HepG2 (cell line): Measurements from ENCODE around the gene ZFAND3. TPM values are rescaled to one million over a fixed set of nuclear protein-coding genes. Genes with fewer than 3 reads are reported as not detected.
A peak's percentile ranks its signal among the peaks of the same experiment; 100 is the strongest.

Experiments used
- ATAC-seq: fragments of 200-7000 bp; cut with Tn5 transposase; 3 replicates; pipeline ENCODE4 v1.9.1; 2020; ENCODE audit warnings: mild to moderate bottlenecking, moderate library complexity
- BruUV-seq: library from RNA; stranded (reverse); fragments of 400-500 nt; replicated peaks from 2 replicates; lab custom pipeline; 2021; lab: Mats Ljungman, UMichigan
- CTCF ChIA-PET: fragments of 300-600 bp; formaldehyde crosslinking; extraction: SDS; loops from one replicate; lab custom pipeline; 2021; ENCODE audit warnings: low total read pairs, inconsistent platforms, low intra/inter-chr PET ratio; lab: Yijun Ruan, JAX
- POLR2A ChIA-PET: fragments of 350-600 bp; sonication (Branson Sonifier 250); formaldehyde crosslinking; loops from one replicate; lab custom pipeline; 2020; ENCODE audit warnings: antibody characterized with exemption, inconsistent platforms; lab: Yijun Ruan, JAX
- DNase-seq: peaks from one replicate; pipeline ENCODE4 v3.0.0-alpha.2; 2015; ENCODE audit warnings: low spot score
- FAIRE-seq: peaks from 3 replicates; lab custom pipeline; 2011; peaks lifted over from hg19 to GRCh38; lab: Jason Lieb, UNC
- H2AFZ ChIP-seq: one replicate; pipeline ENCODE4 v1.6.1; 2011; ENCODE audit warnings: low read length, inconsistent platforms
- H3K27ac ChIP-seq: fragments of 300-600 bp; 3 replicates; pipeline ENCODE4 v1.8.0; 2011; ENCODE audit warnings: mixed run types, mild to moderate bottlenecking, mixed read lengths, low read length, inconsistent platforms; ENCODE audit not compliant: insufficient read depth; ENCODE audit errors: extremely low read length
- H3K27me3 ChIP-seq, 2 experiments: fragments of 200-600 bp in 1 of 2; 2 replicates in 1 of 2; 3 replicates in 1 of 2; pipeline versions ENCODE4 v1.6.0 to v1.8.0; 2011; ENCODE audit warnings: low read length in 2 of 2, mild to moderate bottlenecking in 2 of 2, moderate library complexity in 2 of 2, inconsistent platforms in 1 of 2; ENCODE audit not compliant: insufficient read depth in 2 of 2, control insufficient read depth in 1 of 2
- H3K36me3 ChIP-seq, 2 experiments: fragments of 200-600 bp in 1 of 2; replicated peaks in 1 of 2; 2 replicates in 1 of 2; 3 replicates in 1 of 2; pipeline versions ENCODE4 v1.5.1 to v1.8.0; 2011; ENCODE audit warnings: low read length in 2 of 2, inconsistent platforms in 1 of 2; ENCODE audit not compliant: insufficient read depth in 2 of 2, control insufficient read depth in 1 of 2
- H3K4me1 ChIP-seq: 2 replicates; pipeline ENCODE4 v1.5.1; 2012; ENCODE audit warnings: low read length, inconsistent platforms; ENCODE audit not compliant: insufficient read depth
- H3K4me2 ChIP-seq: 2 replicates; pipeline ENCODE4 v1.6.0; 2011; ENCODE audit warnings: low read depth, low read length, inconsistent platforms
- H3K4me3 ChIP-seq, 3 experiments: fragments of 200-600 bp in 1 of 3; sonication (generic), shearing (Covaris generic) in 1 of 3; replicated peaks in 1 of 3; 2 replicates each; pipeline ENCODE4 v1.5.1; 2011 to 2016; ENCODE audit warnings: low read length in 3 of 3, inconsistent platforms in 2 of 3, low read depth in 2 of 3, mild to moderate bottlenecking in 2 of 3, control low read depth in 1 of 3, mixed read lengths in 1 of 3; ENCODE audit not compliant: insufficient read depth in 1 of 3
- H3K79me2 ChIP-seq: one replicate; pipeline ENCODE4 v1.6.1; 2011; ENCODE audit warnings: low read length, inconsistent platforms; ENCODE audit not compliant: insufficient read depth
- H3K9ac ChIP-seq: 2 replicates; pipeline ENCODE4 v1.6.0; 2011; ENCODE audit warnings: mild to moderate bottlenecking, low read depth, low read length, inconsistent platforms; ENCODE audit not compliant: insufficient read depth
- H3K9me3 ChIP-seq: 2 replicates; pipeline ENCODE4 v1.5.1; 2012; ENCODE audit warnings: mild to moderate bottlenecking, low read length
- H4K20me1 ChIP-seq: 2 replicates; pipeline ENCODE4 v1.6.0; 2011; ENCODE audit warnings: inconsistent platforms, mild to moderate bottlenecking, low read length, moderate library complexity; ENCODE audit not compliant: insufficient read depth
- DNMT1 ChIP-seq: sonication (generic); formaldehyde crosslinking; IDR thresholded peaks from 2 replicates; pipeline ENCODE4 v1.5.1; 2020; ENCODE audit warnings: mild to moderate bottlenecking, missing genetic modification reagents
- RXRB ChIP-seq: IDR thresholded peaks from 2 replicates; pipeline ENCODE4 v1.6.1; 2016; ENCODE audit warnings: borderline replicate concordance, missing genetic modification reagents, missing compliant biosample characterization
- ZFP91 ChIP-seq: sonication (generic); formaldehyde crosslinking; IDR thresholded peaks from 2 replicates; pipeline ENCODE4 v1.9.0; 2022; ENCODE audit warnings: missing genetic modification reagents, mild to moderate bottlenecking, borderline replicate concordance
- WGBS: methylation state at CpG from one replicate; pipeline ENCODE4 v1.1.6; 2017; ENCODE audit warnings: low lambda C conversion rate; 5-methylcytosine and 5-hydroxymethylcytosine counted together
- in situ Hi-C: cut with HindIII; loops from 2 replicates; pipeline ENCODE4 v1.10.0; 2017; ENCODE audit warnings: low pct_unique_long_range_greater_than_20kb; ENCODE audit not compliant: extremely low pct_ligation_motif_present
- intact Hi-C: fragments of 100-400 bp; cut with micrococcal nuclease; formaldehyde crosslinking; loops from one replicate; pipeline ENCODE4 v1.10.0; 2022; ENCODE audit not compliant: unreplicated experiment
- polyA plus RNA-seq, 8 experiments: library from polyadenylated mRNA; depleted of rRNA in 3 of 8; stranded (reverse) in 7 of 8; unstranded in 1 of 8; fragments of >200 nt; fragmentation: Illumina TruSeq in 4 of 8; extraction: Trizol in 4 of 8; gene quantifications; 2 replicates each; pipeline versions ENCODE4 v1.2.1 to v1.2.3, GENCODE V29; 2011 to 2016; ENCODE audit warnings: low read depth in 4 of 8, missing spikeins in 1 of 8, mixed read lengths in 1 of 8; ENCODE audit not compliant: insufficient read depth in 1 of 8
- total RNA-seq, 5 experiments: library from RNA; depleted of rRNA; stranded (reverse); fragments of >200 nt; fragmentation: Illumina TruSeq; extraction: Trizol; gene quantifications; 2 replicates each; pipeline ENCODE4 v1.2.3, GENCODE V29; 2016; ENCODE audit warnings: low read depth in 1 of 5

The ZFAND3 gene
- total and polyA plus RNA-seq, 2 of the 13 experiments (the other 11 are each of a cell fraction or from before 2014, with no cell fraction given): 16.4 to 17.1 TPM

GRCh38 chr6:38151580-38152500 is 332.3 kb downstream of the ZFAND3 start:
- peaks cover 19% of the 10 kb centered on the region for H3K4me1 ChIP-seq
- intact Hi-C loops (no loop called here), in situ Hi-C loops (no loop called here)
- TF ChIP-seq RXRB (CRISPR knock-in tag) (no peak), ZFP91 (CRISPR knock-in tag) (0 out of 2 replicates have a peak, but pooled peaks have one; percentile 3)
- H3K36me3 ChIP-seq: peaks cover 8 to 28% of the 10 kb centered on the region in 2 experiments
- no peak for FAIRE-seq
- DNase-seq: no peak
- no peak overlapping the region for H2AFZ ChIP-seq
- ChIA-PET CTCF (no interaction called here), POLR2A (no interaction called here)
- no TSS peak for BruUV-seq
- H3K4me2 ChIP-seq: no peak overlapping the region
- no peaks in the 10 kb centered on the region for H3K27me3 ChIP-seq
- H4K20me1 ChIP-seq: peaks cover 2% of the 10 kb centered on the region; the same call in 1 of the 2 replicates
- H3K79me2 ChIP-seq: no peaks in the 10 kb centered on the region
- H3K4me3 ChIP-seq: no peak overlapping the region
- no peak overlapping the region for H3K9ac ChIP-seq
- 97% methylated on average over 22 of the region's 22 CpGs for WGBS
- H3K27ac ChIP-seq: no peak overlapping the region
- no peak for ATAC-seq
- no peaks in the 10 kb centered on the region for H3K9me3 ChIP-seq

- no peak for TF ChIP-seq DNMT1 (CRISPR knock-in tag)
- CTCF ChIA-PET: no interaction called here
- WGBS: 93% methylated on average over 8 of the region's 8 CpGs
- Histone ChIP-seq H3K9ac (no peak overlapping the region), H3K27me3 (no peaks in the 10 kb centered on the region), H3K4me3 (no peak overlapping the region), H3K27ac (no peak overlapping the region), H3K4me2 (no peak overlapping the region), H3K36me3 (peaks cover 8 to 28% of the 10 kb centered on the region in 2 experiments), H4K20me1 (no peaks in the 10 kb centered on the region), H2AFZ (no peak overlapping the region), H3K79me2 (no peaks in the 10 kb centered on the region), H3K9me3 (no peaks in the 10 kb centered on the region), H3K4me1 (peaks cover 19% of the 10 kb centered on the region)
- intact Hi-C loops (no loop called here), in situ Hi-C loops (no loop called here)
- POLR2A ChIA-PET: no interaction called here
- no peak for ATAC-seq
- FAIRE-seq: no peak
- no peak for DNase-seq
- no TSS peak for BruUV-seq
Observed at GRCh38 chr6:38152620-38153019, 333.1 kb downstream of the ZFAND3 start.
